Hepatocyte (in vitro differentiated cells): ENCODE results near the gene ZNF148.

Experiments used
- EZH2 ChIP-seq: fragments of 200-600 bp; sonication (generic); IDR thresholded peaks from 2 replicates; pipeline ENCODE4 v1.6.1; 2016; ENCODE audit warnings: antibody characterized with exemption, mild to moderate bottlenecking, borderline replicate concordance
- EZH2phosphoT487 ChIP-seq: fragments of 200-600 bp; sonication (generic); IDR thresholded peaks from one replicate; pipeline ENCODE4 v1.6.1; 2018; ENCODE audit warnings: antibody characterized with exemption, mild to moderate bottlenecking, low read depth, moderate library complexity; ENCODE audit not compliant: unreplicated experiment, severe bottlenecking
- TF ChIP-seq, protein P1 (sequence below): fragments of 200-600 bp; sonication (generic); IDR thresholded peaks from 2 replicates; pipeline ENCODE4 v1.5.1; 2016; ENCODE audit warnings: antibody characterized with exemption, mild to moderate bottlenecking; ENCODE audit not compliant: poor library complexity

DNA sequence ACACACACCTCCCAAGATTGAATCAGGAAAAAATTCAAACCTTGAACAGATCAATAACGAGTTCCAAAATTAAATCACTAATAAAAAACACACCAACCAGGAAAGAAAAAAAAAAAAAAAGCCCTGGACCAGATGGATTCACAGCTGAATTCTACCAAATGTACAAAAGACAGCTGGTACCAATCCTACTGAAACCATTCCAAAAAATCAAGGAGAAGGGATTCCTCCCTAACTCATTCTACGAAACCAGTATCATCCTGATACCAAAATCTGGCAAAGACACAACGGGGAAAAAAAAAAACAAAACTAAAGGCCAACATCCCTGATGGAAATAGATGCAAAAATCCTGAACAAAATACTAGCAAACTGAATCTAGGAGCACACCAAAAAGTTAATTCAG, 108.2 kb downstream of the ZNF148 start:
- TF ChIP-seq, protein P1, sequence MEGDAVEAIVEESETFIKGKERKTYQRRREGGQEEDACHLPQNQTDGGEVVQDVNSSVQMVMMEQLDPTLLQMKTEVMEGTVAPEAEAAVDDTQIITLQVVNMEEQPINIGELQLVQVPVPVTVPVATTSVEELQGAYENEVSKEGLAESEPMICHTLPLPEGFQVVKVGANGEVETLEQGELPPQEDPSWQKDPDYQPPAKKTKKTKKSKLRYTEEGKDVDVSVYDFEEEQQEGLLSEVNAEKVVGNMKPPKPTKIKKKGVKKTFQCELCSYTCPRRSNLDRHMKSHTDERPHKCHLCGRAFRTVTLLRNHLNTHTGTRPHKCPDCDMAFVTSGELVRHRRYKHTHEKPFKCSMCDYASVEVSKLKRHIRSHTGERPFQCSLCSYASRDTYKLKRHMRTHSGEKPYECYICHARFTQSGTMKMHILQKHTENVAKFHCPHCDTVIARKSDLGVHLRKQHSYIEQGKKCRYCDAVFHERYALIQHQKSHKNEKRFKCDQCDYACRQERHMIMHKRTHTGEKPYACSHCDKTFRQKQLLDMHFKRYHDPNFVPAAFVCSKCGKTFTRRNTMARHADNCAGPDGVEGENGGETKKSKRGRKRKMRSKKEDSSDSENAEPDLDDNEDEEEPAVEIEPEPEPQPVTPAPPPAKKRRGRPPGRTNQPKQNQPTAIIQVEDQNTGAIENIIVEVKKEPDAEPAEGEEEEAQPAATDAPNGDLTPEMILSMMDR: no peak
- TF ChIP-seq EZH2 (no peak), EZH2phosphoT487 (no peak)
